ENCODE measurements around the gene GPR146.

DNA sequence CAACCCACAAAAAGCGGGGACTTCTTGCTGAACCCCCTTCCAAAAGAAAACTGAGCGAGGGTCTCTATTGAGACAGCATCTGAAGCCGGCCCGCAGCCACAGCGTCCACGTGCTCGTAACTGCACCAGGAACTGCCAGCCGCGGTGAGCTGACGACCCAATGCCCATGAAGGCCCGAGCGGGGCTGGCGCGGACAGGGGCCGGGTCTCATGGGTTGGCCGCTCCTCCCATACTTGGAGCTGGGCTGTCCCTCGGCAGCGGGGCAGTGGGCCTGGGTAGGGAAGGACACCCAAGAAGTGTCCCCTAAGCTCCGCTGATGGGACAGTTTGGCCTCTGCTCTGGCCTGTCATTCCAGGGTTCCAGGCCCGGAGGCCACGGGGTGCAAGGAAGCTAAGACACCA, 39.0 kb upstream of the GPR146 start:
- TF ChIP-seq, protein P1, sequence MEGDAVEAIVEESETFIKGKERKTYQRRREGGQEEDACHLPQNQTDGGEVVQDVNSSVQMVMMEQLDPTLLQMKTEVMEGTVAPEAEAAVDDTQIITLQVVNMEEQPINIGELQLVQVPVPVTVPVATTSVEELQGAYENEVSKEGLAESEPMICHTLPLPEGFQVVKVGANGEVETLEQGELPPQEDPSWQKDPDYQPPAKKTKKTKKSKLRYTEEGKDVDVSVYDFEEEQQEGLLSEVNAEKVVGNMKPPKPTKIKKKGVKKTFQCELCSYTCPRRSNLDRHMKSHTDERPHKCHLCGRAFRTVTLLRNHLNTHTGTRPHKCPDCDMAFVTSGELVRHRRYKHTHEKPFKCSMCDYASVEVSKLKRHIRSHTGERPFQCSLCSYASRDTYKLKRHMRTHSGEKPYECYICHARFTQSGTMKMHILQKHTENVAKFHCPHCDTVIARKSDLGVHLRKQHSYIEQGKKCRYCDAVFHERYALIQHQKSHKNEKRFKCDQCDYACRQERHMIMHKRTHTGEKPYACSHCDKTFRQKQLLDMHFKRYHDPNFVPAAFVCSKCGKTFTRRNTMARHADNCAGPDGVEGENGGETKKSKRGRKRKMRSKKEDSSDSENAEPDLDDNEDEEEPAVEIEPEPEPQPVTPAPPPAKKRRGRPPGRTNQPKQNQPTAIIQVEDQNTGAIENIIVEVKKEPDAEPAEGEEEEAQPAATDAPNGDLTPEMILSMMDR (IDR thresholded peaks at IDR 0.05) = no peak
- no peak for TF ChIP-seq POLR2AphosphoS5 (IDR thresholded peaks at IDR 0.05; ENCODE audit: insufficient read depth in 1 of 2, low read depth in 1 of 2)
